WTC11 (cell line): ENCODE results near the gene NPR3. TPM values are rescaled to one million over a fixed set of nuclear protein-coding genes. Genes with fewer than 3 reads are reported as not detected.

Experiments used
- ATAC-seq: fragments of 200-7000 bp; cut with Tn5 transposase; 2 replicates; pipeline ENCODE4 v1.10.0; 2021; ENCODE audit warnings: mild to moderate bottlenecking, moderate library complexity
- CTCF ChIA-PET: fragments of 300-600 bp; sonication (Branson Sonifier 250); formaldehyde crosslinking; loops from one replicate; lab custom pipeline; 2021; ENCODE audit warnings: antibody characterized with exemption; lab: Charles Lee
- POLR2A ChIA-PET: fragments of 350-600 bp; sonication (Branson Sonifier 250); formaldehyde crosslinking; loops from one replicate; lab custom pipeline; 2021; ENCODE audit warnings: antibody characterized with exemption; lab: Charles Lee
- DNase-seq: peaks from one replicate; pipeline ENCODE4 v3.0.0; 2021; ENCODE audit warnings: low spot score
- H3K27ac Mint-ChIP-seq: 2 replicates; pipeline ENCODE4 v1.8.0; 2021; ENCODE audit warnings: mixed read lengths
- H3K27me3 Mint-ChIP-seq: 2 replicates; pipeline ENCODE4 v1.8.0; 2021; ENCODE audit warnings: low read depth, mild to moderate bottlenecking, moderate library complexity, mixed read lengths
- H3K36me3 Mint-ChIP-seq: 2 replicates; pipeline ENCODE4 v1.8.0; 2021; ENCODE audit warnings: mixed read lengths
- H3K4me1 Mint-ChIP-seq: 2 replicates; pipeline ENCODE4 v1.8.0; 2022; ENCODE audit warnings: mixed read lengths
- H3K4me3 Mint-ChIP-seq: 2 replicates; pipeline ENCODE4 v1.8.0; 2021; ENCODE audit warnings: mild to moderate bottlenecking, moderate library complexity, mixed read lengths
- H3K9me3 Mint-ChIP-seq: 2 replicates; pipeline ENCODE4 v1.8.0; 2021; ENCODE audit warnings: mixed read lengths
- ATF3 ChIP-seq: sonication (generic); formaldehyde crosslinking; conservative IDR thresholded peaks from 2 replicates; pipeline ENCODE4 v1.8.1; 2022; ENCODE audit warnings: mild to moderate bottlenecking, missing genetic modification reagents
- CREB1 ChIP-seq: sonication (generic); formaldehyde crosslinking; IDR thresholded peaks from 2 replicates; pipeline ENCODE4 v1.8.0; 2023; ENCODE audit warnings: mild to moderate bottlenecking, missing genetic modification reagents
- CTCF ChIP-seq: fragments of 200-600 bp; IDR thresholded peaks from 2 replicates; pipeline ENCODE4 v1.8.0; 2022; ENCODE audit warnings: antibody characterized with exemption
- ESRRA ChIP-seq: sonication (generic); formaldehyde crosslinking; IDR thresholded peaks from 2 replicates; pipeline ENCODE4 v1.8.1; 2022; ENCODE audit warnings: mild to moderate bottlenecking, missing genetic modification reagents, borderline replicate concordance
- FOXK1 ChIP-seq: sonication (generic); formaldehyde crosslinking; IDR thresholded peaks from 2 replicates; pipeline ENCODE4 v1.8.0; 2022; ENCODE audit warnings: mild to moderate bottlenecking, moderate library complexity, missing genetic modification reagents
- FOXP1 ChIP-seq: sonication (generic); formaldehyde crosslinking; IDR thresholded peaks from 2 replicates; pipeline ENCODE4 v1.8.0; 2022; ENCODE audit warnings: missing genetic modification reagents, mild to moderate bottlenecking, moderate library complexity, borderline replicate concordance
- GTF2I ChIP-seq: fragments of 250-450 bp; sonication (Bioruptor Pico); conservative IDR thresholded peaks from 2 replicates; pipeline ENCODE4 v1.4.0; 2021; ENCODE audit warnings: mild to moderate bottlenecking
- MAX ChIP-seq: sonication (generic); formaldehyde crosslinking; IDR thresholded peaks from 2 replicates; pipeline ENCODE4 v1.8.0; 2022; ENCODE audit warnings: mild to moderate bottlenecking, missing genetic modification reagents
- MXD4 ChIP-seq: fragments of 250-450 bp; sonication (Bioruptor Pico); IDR thresholded peaks from 2 replicates; pipeline ENCODE4 v1.8.0; 2021; ENCODE audit warnings: mild to moderate bottlenecking, moderate library complexity, borderline replicate concordance
- MYBL2 ChIP-seq: sonication (generic); formaldehyde crosslinking; IDR thresholded peaks from 2 replicates; pipeline ENCODE4 v1.8.1; 2023; ENCODE audit warnings: mild to moderate bottlenecking, moderate library complexity, missing genetic modification reagents
- NR1H2 ChIP-seq: sonication (generic); formaldehyde crosslinking; IDR thresholded peaks from 2 replicates; pipeline ENCODE4 v1.9.0; 2021; ENCODE audit warnings: mild to moderate bottlenecking, moderate library complexity, missing genetic modification reagents
- NR3C1 ChIP-seq: sonication (generic); formaldehyde crosslinking; conservative IDR thresholded peaks from 2 replicates; pipeline ENCODE4 v1.8.1; 2023; ENCODE audit warnings: low read depth, mild to moderate bottlenecking, missing genetic modification reagents
- PRRX2 ChIP-seq: fragments of 250-450 bp; sonication (Bioruptor Pico); IDR thresholded peaks from 2 replicates; pipeline ENCODE4 v1.8.0; 2021; ENCODE audit warnings: mild to moderate bottlenecking
- SMAD4 ChIP-seq: sonication (generic); formaldehyde crosslinking; IDR thresholded peaks from 2 replicates; pipeline ENCODE4 v1.8.0; 2022; ENCODE audit warnings: mild to moderate bottlenecking, missing genetic modification reagents
- TCF7 ChIP-seq: sonication (generic); formaldehyde crosslinking; IDR thresholded peaks from 2 replicates; pipeline ENCODE4 v1.8.0; 2022; ENCODE audit warnings: mild to moderate bottlenecking, low read depth, missing genetic modification reagents, moderate library complexity
- ZBTB21 ChIP-seq: sonication (generic); formaldehyde crosslinking; IDR thresholded peaks from 2 replicates; pipeline ENCODE4 v1.8.1; 2023; ENCODE audit warnings: mild to moderate bottlenecking, missing genetic modification reagents, borderline replicate concordance
- ZNF263 ChIP-seq: sonication (generic); formaldehyde crosslinking; IDR thresholded peaks from 2 replicates; pipeline ENCODE4 v1.8.1; 2022; ENCODE audit warnings: low read depth, mild to moderate bottlenecking, moderate library complexity, missing genetic modification reagents
- ZNF416 ChIP-seq: fragments of 250-450 bp; sonication (Bioruptor Pico); IDR thresholded peaks from 2 replicates; pipeline ENCODE4 v1.9.0; 2021; ENCODE audit warnings: mild to moderate bottlenecking, inconsistent platforms
- ZNF423 ChIP-seq: fragments of 250-450 bp; sonication (Bioruptor Pico); IDR thresholded peaks from 2 replicates; pipeline ENCODE4 v2.1.2; 2022; ENCODE audit warnings: mild to moderate bottlenecking, moderate library complexity
- total RNA-seq: library from RNA; stranded (reverse); gene quantifications from 3 replicates; pipeline ENCODE4 v1.2.3, GENCODE V29; 2021
- TF ChIP-seq, protein P1 (sequence below): sonication (generic); formaldehyde crosslinking; IDR thresholded peaks from 2 replicates; pipeline ENCODE4 v1.8.1; 2023; ENCODE audit warnings: mild to moderate bottlenecking, moderate library complexity, missing genetic modification reagents
- TF ChIP-seq, protein P2 (sequence below): fragments of 250-450 bp; sonication (Bioruptor Pico); IDR thresholded peaks from 2 replicates; pipeline ENCODE4 v1.9.0; 2021; ENCODE audit warnings: mild to moderate bottlenecking

Gene NPR3
- total RNA-seq, 1 experiment from 2014 or later = 0.09 TPM

DNA sequence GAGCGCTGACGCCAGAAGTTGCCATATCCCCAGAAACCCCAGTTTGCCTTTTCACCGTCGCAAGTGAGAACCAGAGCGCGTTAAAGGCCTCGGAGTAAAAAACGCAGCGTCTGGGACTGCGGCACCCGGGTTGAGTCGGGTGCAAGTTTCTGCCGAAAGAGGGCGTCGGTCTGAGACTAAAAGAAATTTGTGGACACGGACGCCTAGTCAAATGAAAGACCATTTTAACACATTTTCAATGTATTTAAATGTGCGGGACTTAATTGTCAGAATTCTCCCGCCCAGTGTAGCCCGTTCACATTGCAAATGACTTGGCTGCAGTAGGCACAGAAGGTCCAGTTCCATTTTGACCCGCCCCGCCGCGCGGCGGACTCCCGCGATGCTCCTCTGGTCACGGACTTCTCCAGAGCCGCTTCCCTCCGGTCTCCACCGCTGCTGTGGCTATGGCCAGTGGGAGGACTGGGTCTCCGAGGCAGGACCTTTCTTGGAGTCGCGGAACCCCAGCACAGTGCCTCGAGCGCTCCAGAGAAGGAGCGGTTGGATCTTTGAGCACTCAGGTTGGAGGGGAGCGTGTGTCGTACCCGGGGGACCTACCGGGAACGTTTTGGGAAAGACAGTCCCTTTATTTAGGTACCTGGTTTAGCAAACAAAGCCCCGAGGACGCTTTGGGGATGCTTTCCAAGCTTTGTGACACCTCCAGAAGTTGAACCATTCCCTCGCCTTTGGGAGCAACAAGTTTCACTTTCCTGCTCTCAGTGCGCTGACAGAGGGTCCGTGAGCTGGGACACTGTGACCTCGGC, 1.2 kb upstream of the NPR3 start:
- ChIA-PET POLR2A (interaction anchor here (0.7 kb wide), 1 partner anchor 104 kb away, joined by 4 read pairs; no protein-coding TSS in a partner anchor), CTCF (interaction anchor here (0.8 to 2.5 kb wide), 5 partner anchors 18 to 207 kb away, joined by 3 to 8 read pairs (median 7); no protein-coding TSS in a partner anchor)
- Mint-ChIP-seq H3K4me1 (peaks cover 44% of the 10 kb centered on the region), H3K36me3 (no peaks in the 10 kb centered on the region), H3K27ac (no peak overlapping the region), H3K27me3 (peaks cover 80% of the 10 kb centered on the region), H3K4me3 (peak overlapping the region; percentile 75), H3K9me3 (no peaks in the 10 kb centered on the region)
- TF ChIP-seq SMAD4 (CRISPR knock-in tag) (no peak), ZBTB21 (no peak), MYBL2 (CRISPR knock-in tag) (no peak), CTCF (peak; percentile 29; the same call in 1 of the 2 replicates), PRRX2 (CRISPR knock-in tag) (no peak), TCF7 (CRISPR knock-in tag) (no peak), CREB1 (CRISPR knock-in tag) (no peak), ZNF416 (CRISPR knock-in tag) (no peak), ZNF423 (CRISPR knock-in tag) (no peak)
- TF ChIP-seq, protein P1, sequence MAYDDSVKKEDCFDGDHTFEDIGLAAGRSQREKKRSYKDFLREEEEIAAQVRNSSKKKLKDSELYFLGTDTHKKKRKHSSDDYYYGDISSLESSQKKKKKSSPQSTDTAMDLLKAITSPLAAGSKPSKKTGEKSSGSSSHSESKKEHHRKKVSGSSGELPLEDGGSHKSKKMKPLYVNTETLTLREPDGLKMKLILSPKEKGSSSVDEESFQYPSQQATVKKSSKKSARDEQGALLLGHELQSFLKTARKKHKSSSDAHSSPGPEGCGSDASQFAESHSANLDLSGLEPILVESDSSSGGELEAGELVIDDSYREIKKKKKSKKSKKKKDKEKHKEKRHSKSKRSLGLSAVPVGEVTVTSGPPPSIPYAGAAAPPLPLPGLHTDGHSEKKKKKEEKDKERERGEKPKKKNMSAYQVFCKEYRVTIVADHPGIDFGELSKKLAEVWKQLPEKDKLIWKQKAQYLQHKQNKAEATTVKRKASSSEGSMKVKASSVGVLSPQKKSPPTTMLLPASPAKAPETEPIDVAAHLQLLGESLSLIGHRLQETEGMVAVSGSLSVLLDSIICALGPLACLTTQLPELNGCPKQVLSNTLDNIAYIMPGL (CRISPR knock-in tag) = 0 out of 2 replicates have a peak, but pooled peaks have one; percentile 49
- peak; percentile 78 for DNase-seq
- ATAC-seq = peak; percentile 18

DNA sequence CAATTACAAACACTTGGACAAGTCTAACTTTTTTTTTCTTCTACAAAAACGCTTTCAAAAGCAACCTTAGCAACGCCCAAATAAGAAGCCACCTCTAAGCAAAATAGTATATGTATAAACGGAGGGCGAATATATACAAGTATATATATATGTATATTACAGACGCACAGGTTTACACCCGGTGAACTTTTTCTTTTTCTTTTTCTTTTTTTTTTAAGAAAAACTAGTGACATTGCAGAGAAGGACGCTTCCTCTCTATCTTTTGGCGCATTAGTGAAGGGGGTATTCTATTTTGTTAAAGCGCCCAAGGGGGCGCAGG, 200 bp downstream of the NPR3 start:
- DNase-seq = no peak
- Mint-ChIP-seq H3K9me3 (no peaks in the 10 kb centered on the region), H3K36me3 (no peaks in the 10 kb centered on the region), H3K27ac (no peak overlapping the region), H3K4me3 (peak overlapping the region; percentile 65), H3K4me1 (peaks cover 44% of the 10 kb centered on the region), H3K27me3 (peaks cover 88% of the 10 kb centered on the region)
- POLR2A ChIA-PET = no interaction called here
- no peak for TF ChIP-seq FOXK1
- ATAC-seq = no peak
- CTCF ChIA-PET = interaction anchor here (1.0 kb wide), 1 partner anchor 128 kb away, joined by 5 read pairs; no protein-coding TSS in a partner anchor

GRCh38 chr5:32711681-32712480, 760 bp downstream of the NPR3 start:
- CTCF ChIA-PET = no interaction called here
- TF ChIP-seq GTF2I (CRISPR knock-in tag) (no peak), ZNF263 (CRISPR knock-in tag) (no peak), ZNF423 (CRISPR knock-in tag) (no peak), ZNF416 (CRISPR knock-in tag) (no peak), NR3C1 (CRISPR knock-in tag) (no peak), ESRRA (CRISPR knock-in tag) (0 out of 2 replicates have a peak, but pooled peaks have one; percentile 47), MAX (peak; percentile 64), ZBTB21 (no peak), NR1H2 (CRISPR knock-in tag) (no peak), MXD4 (CRISPR knock-in tag) (no peak), ATF3 (no peak), FOXP1 (CRISPR knock-in tag) (0 out of 2 replicates have a peak, but pooled peaks have one; percentile 54)
- TF ChIP-seq, protein P1 (CRISPR knock-in tag) = peak; percentile 23; the same call in 1 of the 2 replicates
- TF ChIP-seq, protein P2, sequence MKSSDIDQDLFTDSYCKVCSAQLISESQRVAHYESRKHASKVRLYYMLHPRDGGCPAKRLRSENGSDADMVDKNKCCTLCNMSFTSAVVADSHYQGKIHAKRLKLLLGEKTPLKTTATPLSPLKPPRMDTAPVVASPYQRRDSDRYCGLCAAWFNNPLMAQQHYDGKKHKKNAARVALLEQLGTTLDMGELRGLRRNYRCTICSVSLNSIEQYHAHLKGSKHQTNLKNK (CRISPR knock-in tag) = no peak

More at GRCh38 chr5:32711681-32712480, 760 bp downstream of the NPR3 start:
- Mint-ChIP-seq H3K27ac (no peak overlapping the region), H3K4me1 (peaks cover 44% of the 10 kb centered on the region), H3K36me3 (no peaks in the 10 kb centered on the region), H3K4me3 (peak overlapping the region; percentile 65), H3K27me3 (peaks cover 90% of the 10 kb centered on the region), H3K9me3 (no peaks in the 10 kb centered on the region; the same call in 1 of the 2 replicates)
- POLR2A ChIA-PET = no interaction called here
- DNase-seq = peak; percentile 41
- ATAC-seq = peak; percentile 4
